Inflammatory macrophage treated with lipopolysaccharide for 1 hour (primary cell): ENCODE results near the gene IGSF9.
"Not testable (repeated sequence)": the region's sequence is repeated elsewhere in the genome, so short reads cannot be mapped to it uniquely, and the experiment has no call there.

ENCODE experiments used
- DNase-seq, 2 donors: peaks; one replicate each; pipeline ENCODE4 v3.0.0-alpha.2; 2020 to 2022

Gene IGSF9

DNA sequence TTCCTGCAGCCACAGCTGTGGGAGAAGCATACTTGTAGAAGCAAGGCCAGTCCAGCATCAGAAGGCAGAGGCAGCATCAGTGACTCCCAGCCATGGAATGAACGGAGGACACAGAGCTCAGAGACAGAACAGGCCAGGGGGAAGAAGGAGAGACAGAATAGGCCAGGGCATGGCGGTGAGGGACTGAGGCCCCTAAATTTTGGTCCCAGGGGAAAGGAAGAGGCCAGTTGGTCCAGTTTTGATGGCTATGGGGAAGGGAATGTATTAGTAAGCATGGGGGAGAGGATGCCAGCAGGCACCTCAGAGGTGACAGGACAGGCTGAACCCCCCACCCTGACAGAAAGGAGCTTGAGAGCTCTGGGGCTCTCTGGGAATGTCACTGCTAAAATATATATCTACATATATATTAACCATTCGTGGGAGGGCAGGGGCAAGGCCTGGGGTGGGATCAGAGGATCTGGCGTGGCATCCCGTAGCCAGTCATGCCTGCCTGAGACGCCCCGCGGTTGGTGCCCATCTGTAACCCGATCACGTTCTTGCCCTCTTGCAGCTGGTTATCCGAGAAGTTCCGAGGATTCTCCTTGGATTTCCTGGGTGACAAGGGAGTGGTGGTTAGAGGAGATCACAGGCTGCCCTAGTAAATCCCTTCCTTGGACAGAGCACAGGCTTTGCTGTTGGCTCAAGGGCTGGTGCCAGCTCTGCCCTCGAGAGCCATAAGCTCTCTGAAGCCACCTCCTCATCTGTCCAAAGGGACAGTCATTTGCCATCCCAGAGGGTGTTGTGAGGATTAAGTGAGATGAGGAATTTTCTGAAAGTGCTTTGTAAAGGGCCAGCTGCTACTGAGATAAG lies 26.8 kb downstream of the IGSF9 start:
- DNase-seq = no peak

DNA sequence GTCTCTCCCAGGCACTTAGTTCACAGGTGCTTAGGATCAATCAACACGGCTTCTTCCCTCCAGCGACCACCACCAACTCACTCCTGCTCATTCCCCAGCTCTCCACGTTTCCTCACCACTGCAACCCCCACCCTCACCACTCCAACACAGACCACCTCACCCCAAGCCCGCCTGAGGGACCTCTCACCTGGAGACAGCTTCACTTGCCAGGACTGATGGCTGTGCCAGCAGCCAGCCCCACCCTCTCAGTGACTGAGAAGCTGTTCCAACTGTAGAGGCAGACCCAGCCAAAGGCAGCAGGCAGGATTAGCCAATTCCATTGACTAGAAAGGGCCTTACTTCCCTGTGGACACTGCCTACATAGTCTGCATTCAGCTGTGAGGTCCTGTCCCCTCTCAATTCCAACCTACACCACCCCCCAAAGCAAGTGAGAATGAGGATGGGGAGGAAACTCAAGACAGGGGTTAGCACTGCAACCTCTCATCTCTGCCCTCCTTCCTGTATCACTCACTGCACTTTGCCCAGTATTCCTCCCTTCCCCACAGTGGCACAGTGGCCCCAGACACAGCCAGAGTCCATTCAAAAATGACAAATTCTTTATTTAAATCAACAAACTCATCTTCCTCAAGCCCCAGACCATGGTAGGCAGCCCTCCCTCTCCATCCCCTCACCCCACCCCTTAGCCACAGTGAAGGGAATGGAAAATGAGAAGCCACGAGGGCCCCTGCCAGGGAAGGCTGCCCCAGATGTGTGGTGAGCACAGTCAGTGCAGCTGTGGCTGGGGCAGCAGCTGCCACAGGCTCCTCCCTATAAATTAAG lies 27.7 kb downstream of the IGSF9 start:
- no peak for DNase-seq

DNA sequence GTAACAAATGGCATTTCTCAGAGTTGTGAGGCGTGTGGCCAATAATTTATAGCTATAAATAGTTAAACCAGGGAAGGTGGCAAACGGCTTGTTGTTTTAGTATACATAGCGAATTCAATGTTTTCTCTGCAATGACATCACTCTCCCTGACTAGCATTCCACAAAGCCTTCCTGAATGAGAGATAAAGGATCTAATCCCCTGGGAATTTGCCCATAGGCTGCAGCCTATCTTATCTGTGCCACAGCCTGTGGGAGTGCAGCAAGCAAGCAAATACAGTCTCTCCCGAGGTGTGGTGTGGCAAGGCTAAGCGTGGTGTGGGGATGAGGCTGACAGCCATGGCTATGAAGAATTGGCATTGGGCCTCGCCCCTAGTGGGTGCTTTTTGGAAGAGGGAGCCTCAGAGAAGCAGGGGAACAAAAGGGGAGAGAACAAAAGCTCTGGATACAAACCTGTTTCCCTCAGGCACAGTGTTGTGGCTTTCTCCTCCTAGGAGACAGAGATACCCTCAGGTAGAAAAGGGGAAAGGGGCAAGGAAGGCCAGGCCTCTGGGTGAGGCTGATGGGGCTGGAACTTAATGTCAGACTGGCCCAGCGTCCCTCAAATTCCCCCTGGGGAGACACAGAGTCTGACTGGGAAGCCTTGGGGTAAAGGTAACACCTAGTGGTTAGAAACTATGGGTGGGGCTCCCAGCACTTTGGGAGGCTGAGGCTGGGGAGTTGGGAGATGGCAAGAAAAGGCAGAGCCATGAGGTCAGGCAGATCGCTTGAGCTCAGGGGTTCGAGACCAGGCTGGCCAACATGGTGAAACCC lies 29.0 kb downstream of the IGSF9 start:
- no peak for DNase-seq

DNA sequence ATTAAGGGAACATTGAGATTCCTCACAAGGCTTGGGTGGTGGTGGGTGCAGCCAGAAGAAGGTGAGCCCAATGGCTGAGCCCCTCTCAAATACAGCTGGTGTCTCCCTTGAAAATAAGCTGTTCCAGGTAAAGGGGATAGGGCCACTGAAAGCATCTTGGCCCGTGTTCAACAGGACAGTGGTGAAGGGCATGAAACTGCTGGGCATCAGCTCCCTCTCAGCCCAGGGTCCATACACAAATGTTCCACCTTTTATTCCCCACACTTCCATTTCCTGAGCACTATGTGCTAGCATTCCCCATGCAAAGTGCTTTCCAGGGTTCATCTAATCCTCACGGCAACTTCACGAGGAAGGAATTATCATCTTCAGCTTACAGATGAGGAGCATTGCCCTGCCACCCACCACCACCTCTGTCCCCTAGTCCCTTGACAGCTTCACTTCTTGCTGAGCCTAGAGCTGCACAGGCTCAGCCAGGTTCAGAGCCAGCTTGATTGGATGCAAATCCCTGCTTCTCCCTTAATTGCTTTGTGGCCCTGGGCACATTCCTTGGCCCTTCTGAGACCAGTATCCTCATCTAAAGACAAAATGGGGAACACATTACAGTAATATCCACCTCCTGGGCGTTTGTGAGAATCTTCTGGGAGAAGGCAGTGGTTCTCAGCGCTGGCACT lies 29.7 kb downstream of the IGSF9 start:
- no peak for DNase-seq

DNA sequence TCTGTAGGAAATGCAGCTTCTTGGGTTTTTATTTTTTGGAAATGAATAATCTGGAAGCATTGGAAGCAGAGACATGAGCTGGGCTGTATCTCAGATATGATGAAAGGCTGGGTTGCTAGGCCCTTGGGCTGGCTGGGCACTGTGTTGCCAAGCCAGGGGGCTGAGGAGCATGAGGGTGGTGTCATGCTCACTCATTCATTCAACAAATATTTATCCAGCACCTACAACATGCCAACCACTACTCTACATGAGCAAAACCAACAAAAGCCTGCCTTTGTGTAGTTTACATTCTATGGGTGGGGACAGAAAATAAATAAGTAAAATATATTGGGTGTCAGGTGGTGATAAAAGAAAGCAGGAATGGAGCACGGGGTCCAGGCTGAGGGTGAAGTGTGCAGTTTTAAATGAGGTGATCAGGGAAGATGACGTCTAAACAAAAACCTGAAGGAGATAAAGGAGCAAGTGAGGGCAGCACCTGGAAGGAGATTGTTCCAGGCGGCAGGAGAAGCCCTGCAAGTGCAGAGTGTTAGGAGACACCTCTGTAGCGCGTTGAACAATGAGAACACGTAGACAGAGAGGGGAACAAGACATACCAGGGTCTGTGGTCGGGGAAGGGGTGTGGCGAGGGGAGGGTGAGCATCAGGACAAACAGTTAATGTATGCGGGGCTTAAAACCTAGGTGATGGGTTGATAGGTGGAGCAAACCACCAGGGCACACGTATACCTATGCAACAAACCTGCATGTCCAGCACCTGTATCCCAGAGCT lies 31.0 kb downstream of the IGSF9 start:
- no peak for DNase-seq

DNA sequence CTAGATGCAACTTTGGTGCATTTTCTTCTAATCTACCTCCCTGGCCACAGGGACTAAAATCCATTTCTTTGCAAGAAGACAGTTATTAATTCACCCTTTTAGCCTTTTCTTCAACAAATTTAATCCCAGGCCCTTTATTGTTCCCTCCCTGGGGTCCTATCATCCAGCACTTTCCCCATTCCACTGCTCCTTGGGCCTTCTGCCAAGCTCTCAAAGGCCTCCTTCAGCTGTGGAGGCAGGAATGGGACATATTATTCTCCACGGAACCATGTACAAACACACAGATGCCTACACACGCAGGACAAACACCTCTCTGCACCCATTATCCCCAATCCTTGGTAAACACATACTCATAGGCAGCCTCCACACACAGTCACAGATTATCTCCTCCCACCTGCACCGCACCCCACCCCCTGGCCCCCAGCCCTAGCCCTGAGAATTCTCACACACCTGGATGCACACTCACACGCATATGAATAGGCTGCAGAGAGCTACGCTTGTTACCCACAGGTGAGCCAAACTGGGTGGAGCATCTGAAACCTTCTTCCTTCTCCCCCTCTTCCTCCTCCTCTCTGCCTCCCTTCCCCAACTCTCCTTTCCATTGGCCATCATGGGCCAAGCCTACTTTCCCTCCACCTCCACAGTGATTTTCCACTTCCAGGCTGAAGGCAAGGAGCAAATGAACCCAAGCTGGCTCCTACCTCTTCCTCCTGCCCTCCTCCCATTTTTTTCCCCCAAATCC lies 31.8 kb downstream of the IGSF9 start:
- DNase-seq = no peak

DNA sequence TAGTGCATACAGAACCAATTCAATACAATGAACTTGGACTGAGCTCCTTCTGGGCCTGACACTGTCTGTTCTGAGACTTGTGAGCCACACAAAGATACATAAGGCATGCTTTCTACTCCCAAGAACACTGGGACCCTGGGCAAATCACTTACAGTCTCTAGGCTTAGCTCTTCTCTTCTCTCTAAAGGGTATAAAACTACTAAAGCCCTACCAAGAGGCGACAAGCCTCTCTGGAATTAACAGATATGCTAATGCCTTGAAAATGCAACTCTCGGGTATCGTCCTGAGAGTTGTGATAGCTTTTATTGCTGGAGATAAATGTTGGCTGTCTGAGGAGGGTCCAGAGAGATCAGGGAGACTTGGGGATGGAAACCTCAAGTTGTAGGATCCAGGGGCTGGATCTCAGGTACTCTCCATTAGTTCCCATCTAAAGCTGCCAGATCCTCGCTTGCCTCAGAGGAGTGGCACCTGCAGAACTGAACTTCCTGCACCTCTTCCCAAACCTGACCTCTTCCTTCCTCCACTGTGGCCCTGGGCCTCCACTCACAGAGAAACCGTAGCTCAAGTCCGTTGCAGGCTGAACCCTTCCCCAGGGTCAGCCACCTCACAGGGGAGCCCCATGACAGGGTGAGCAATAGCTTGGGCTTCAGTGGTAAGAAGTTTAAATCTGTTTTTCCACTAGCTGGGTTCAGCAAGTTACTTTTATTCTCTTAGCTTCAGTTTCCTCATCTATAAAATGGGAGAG lies 33.9 kb downstream of the IGSF9 start:
- DNase-seq = no peak

DNA sequence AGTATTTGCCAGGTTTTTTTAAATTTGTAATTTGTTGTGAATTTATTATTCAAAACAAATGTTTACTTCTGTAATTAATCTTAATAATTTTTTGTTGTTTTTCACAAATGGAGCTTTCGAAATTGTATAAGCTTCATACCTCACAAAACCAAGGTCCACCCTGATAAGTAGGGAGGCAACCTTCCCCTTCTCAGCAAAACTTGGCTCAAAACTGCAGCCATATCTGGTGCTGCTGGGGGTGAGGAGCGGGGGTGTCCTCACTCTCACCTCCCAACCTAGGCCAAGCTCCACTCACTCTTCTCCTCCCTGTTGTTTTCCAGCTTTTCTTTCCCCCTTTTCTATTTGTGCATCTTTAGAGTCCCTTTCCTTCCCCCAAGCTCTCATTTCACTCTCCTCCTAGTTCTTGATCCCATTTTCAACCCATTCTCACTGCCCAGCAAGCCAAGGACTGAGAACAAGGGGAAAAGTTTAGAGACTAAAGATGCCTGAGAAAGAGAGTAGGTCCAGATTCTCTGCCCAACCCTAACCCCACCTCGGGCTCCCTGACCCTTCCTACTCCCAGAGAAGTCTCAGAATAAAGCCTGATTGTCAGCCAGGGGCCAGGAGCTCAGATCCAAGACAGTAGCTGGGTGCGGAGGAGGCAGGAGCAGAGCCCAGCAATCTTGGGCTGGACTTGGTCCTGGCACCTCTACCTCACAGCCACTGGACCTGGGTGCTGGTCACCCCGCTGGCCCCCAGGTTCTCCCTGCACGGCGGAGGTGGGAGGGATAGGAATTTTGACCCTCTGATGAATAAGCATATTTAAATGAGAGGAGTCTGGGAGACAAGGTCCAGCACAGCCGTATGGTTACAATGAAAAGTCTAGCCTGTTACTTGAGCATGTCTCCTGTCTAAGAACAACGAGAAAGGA lies 37.1 kb downstream of the IGSF9 start:
- DNase-seq = no peak

DNA sequence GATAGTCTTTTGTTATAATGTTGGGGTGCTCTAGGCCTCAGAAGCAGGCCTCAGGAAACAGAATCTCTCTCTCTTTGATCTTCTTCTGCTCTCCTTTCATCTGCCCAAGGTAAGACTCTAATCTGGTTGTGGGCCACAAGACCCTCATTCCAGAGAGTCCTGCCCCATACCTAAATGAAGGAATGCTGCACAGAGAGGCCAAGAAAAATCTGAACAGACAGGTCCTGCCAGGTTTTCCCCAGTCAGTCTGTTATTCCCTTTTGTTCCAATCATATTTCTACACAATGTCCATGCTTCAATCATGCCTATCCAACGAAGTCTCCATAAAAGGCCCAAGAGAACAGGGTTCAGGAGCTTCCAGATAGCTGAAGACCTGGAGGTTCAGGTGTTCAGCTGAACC lies 38.5 kb downstream of the IGSF9 start:
- DNase-seq = no peak

DNA sequence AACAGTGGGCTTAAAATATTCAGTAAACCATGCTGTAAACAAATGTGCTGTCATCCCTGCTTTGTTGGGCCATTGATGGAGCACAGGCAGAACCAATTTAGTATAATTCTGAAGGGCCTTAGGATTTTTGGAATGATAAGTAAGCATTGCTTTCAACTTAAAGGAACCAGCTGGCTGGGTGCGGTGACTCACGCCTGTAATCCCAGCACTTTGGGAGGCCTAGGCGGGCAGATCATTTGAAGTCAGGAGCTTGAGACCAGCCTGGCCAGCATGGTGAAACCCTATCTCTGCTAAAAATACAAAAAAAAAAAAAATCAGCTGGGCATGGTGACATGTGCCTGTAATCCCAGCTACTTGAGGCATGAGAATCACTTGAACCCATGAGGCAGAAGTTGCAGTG lies 41.4 kb downstream of the IGSF9 start:
- DNase-seq = not testable (repeated sequence)

DNA sequence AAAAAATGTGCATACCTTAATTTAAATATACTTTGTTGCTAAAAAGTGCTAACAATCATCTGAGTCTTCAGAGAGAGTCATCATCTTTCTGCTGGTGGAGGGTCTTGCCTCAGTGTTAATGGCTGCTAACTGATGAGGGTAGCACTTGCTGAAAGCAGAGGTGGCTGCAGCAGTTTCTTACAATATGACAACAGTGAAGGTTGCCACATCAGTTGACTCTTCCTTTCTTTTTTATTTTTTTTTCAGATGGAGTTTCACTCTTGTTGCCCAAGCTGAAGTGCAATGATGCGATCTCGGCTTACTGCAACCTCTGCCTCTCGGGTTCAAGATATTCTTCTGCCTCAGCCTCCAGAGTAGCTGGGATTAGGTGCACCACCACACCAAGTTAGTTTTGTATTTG lies 42.9 kb downstream of the IGSF9 start:
- peak; percentile 34 to 44 for DNase-seq

DNA sequence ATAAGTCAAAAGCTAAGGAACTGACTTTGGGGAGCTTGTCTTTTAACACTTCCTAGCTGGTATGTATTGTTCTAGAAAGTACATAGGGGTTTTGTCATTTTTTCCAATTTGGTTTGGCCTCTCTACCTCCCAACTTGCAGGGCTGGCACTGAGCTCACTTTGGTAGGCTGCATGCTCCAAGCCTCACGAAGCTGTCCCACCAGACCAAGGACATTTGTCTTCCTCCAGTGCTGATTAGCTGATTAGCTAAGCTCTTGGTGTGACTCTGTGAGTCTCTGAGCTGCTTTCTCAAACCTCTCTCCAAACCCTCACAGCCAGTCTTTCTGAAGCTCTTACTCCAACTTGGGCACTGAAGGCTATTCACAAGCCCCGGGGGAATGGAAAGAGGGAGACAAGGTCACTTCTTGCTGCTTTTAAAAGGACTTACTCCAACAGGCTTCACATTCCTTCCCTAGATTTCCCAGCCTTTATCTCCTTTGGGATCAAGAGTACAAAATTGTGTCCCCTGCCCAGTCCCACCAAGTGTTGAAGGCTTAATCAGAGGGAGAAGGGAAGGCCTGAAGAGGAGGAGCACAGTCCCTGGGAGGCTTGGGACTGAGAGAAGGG lies 44.6 kb downstream of the IGSF9 start:
- DNase-seq = no peak

DNA sequence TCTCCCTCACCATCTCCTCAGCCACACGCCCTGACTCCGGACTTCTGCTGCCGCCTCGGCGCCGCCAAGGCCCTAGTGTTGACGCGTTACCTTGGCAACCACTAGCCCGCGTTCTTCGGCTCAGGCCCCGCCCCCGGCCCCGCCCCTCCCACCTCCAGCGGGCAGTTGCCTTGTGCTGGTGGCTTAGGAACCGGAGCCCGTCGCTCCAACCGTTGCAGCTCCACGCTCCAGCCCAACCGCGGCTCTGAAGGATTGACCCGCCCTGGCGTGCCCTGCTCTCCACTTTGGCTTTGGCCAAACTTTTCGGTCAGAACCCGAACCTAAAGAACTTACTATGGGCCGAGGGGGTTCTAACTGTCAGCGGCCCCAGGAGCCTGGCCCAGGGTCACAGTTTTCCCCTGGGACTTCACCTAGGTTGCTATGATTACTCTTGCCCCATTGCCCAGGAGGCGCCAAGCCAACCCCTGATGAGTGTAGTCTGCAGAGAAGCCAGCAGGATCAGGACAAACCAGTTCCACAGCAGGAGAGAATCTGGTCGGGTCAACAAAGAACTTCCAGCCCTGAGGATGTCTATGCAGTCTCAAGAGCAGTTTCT lies 45.2 kb downstream of the IGSF9 start, which contains the start of gene CFAP45:
Gene CFAP45 (minus strand): TSS at position 80 of the 595 bp plus-strand sequence. CDS start 67 bp downstream, at position 13.
- peak; percentile 72 to 79 for DNase-seq

DNA sequence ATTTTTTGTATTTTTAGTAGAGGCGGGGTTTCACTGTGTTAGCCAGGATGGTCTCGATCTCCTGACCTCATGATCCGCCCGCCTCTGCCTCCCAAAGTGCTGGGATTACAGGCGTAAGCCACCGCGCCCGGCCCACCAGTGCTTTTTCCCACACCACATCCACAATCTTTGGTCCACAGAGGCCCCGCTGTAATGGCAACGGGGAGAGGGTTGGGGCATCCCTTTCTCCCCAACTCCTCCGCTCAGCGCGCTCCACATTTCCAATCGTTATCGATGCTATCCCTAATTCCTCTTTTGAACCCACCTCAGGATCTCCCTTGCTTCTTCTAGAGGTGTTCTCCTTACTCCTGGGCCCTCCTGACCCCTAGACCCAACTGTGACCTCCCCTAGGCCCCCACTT lies 45.8 kb downstream of the IGSF9 start:
- not testable (repeated sequence) for DNase-seq

DNA sequence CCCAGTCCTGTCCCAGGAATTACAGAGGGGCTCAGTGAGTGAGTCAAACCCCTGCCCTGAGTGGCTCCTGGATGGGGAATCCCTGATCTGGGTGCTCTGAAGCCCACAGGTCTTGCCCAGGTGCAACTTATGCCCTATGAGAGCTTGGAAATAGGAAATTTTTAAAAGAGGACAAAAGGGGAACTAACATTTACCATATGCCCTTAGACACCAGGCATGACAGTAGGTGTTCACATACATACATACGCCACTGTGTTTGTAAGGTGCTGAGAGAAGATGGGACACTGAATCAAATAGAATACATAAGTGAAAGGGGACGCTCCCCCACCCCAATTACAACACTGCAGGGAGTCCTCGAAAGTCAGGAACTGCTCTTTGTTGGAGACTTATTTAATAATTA lies 46.9 kb downstream of the IGSF9 start:
- DNase-seq = no peak

DNA sequence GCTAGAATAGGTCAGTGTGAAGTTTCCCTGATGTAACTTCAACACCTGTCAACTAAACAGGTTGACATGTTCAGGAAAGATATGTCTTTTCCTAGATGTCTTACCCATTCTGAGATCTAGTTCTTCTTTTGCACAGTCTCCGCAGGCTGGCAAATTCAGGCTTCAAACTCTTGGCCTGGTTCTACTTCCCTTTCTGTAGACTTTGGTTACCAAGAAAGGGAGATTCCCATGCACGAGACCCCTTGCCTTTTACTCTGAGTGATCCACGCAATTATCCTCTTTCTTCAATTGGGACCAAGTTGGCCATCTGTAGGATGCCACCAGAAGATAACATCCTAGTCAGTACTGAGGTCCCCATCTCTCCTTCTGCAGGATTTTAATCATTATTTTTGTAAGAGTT lies 47.5 kb downstream of the IGSF9 start:
- peak; percentile 71 to 80 for DNase-seq

DNA sequence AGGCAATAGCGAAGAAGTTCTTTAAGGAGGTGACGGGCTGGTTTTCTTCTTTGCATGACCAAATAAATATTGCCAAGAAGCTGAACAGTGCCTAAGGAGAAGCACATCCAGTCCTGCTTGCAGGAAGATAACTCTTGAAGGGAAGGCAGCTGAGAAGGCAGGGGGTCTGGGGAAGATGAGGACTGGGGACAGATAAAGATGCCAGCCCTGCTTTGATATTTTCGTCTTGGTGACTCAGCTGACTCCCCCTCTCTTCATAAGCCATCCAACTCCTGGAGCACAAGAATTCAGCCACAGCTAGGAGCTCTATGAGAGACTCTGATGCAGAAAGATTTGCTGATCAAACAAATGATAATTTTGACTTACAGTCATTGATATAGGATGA lies 48.9 kb downstream of the IGSF9 start:
- no peak for DNase-seq

DNA sequence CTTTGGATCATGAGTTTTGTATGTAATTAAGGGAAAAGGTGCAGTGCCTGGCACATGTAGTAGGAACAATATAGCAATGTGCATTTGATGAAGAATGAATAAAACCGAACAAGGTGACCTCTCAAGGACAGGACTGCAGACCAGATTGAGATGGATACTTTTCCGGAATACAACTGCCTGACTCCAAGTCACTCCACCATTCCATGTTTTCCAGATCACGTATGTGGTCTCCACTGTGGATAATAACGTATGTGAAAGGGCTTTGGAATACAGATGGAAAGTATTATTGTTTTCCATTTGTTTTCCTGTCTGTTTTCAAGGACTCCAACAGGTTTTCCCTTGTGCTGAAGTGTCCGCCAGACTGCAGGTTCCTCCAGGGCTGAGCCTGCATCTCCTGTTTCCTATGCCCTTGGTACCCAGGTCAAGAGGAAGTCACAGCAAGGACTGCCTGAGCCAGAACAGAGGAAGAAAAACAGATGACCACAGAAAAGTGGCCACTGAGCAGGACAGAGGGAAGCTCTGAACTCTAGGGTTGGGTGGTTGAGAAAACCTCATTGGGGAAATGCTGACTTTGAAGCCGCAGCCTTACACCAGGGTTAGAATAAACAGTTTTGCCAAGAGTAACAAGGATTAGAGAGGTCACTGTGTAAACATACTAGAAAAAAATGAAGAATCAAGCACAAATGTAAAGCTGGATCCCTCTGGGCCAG lies 49.4 kb downstream of the IGSF9 start:
- peak in 1 of 2 donors; percentile 49 for DNase-seq
